ENCODE results near the gene CCZ1B.
"Not testable (repeated sequence)": the region's sequence is repeated elsewhere in the genome, so short reads cannot be mapped to it uniquely, and the experiment has no call there.

DNA sequence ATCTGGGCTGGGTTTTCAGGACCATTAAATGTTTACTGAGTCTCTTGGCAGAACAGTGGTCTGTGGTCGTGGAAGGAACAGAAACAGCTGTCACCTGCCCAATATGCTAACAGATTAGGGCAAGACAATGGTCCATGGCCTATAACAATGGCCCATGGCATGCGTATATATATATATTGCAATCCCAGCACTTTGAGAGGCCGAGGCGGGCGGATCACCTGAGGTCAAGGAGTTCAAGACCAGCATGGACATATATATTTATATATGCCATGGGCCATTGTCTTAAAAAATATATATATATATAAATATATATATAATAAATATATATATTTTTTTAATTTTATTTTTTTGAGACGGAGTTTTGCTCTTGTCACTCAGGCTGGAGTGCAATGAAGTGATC lies 44.5 kb downstream of the CCZ1B start:
- TF ChIP-seq, protein P1, sequence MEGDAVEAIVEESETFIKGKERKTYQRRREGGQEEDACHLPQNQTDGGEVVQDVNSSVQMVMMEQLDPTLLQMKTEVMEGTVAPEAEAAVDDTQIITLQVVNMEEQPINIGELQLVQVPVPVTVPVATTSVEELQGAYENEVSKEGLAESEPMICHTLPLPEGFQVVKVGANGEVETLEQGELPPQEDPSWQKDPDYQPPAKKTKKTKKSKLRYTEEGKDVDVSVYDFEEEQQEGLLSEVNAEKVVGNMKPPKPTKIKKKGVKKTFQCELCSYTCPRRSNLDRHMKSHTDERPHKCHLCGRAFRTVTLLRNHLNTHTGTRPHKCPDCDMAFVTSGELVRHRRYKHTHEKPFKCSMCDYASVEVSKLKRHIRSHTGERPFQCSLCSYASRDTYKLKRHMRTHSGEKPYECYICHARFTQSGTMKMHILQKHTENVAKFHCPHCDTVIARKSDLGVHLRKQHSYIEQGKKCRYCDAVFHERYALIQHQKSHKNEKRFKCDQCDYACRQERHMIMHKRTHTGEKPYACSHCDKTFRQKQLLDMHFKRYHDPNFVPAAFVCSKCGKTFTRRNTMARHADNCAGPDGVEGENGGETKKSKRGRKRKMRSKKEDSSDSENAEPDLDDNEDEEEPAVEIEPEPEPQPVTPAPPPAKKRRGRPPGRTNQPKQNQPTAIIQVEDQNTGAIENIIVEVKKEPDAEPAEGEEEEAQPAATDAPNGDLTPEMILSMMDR (IDR thresholded peaks at IDR 0.05), result not testable (repeated sequence)
- TF ChIP-seq POLR2A (IDR thresholded peaks at IDR 0.05), result not testable (repeated sequence)

Data from testis (tissue), 2 donors.